Measurements from ENCODE around the gene CCNG1.
A peak's percentile ranks its signal among the peaks of the same experiment; 100 is the strongest.

Gene CCNG1

GRCh38 chr5:163439092-163439425 lies 1.7 kb downstream of the CCNG1 start:
- DNase-seq (ENCODE audit: low spot score) = peak; percentile 21
- TF ChIP-seq CTCF (IDR thresholded peaks at IDR 0.05; ENCODE audit: borderline replicate concordance, control extremely low read depth, extremely low read depth, insufficient read depth, missing control alignments) = no peak

GRCh38 chr5:163440954-163441353 lies 3.6 kb downstream of the CCNG1 start:
- TF ChIP-seq CTCF (IDR thresholded peaks at IDR 0.05; ENCODE audit: borderline replicate concordance, control extremely low read depth, extremely low read depth, insufficient read depth, missing control alignments) = no peak
- no peak for DNase-seq (ENCODE audit: low spot score)
- in situ Hi-C loops (cut with MboI; ENCODE audit: low sequenced_read_pairs, unreplicated experiment) = no loop called here

More at GRCh38 chr5:163439092-163439425, 1.7 kb downstream of the CCNG1 start:
- in situ Hi-C loops (cut with MboI; ENCODE audit: low sequenced_read_pairs, unreplicated experiment) = no loop called here

GRCh38 chr5:163444526-163444925 lies 7.1 kb downstream of the CCNG1 start:
- DNase-seq (ENCODE audit: low spot score) = no peak
- in situ Hi-C loops (cut with MboI; ENCODE audit: low sequenced_read_pairs, unreplicated experiment) = no loop called here
- no peak for TF ChIP-seq CTCF (IDR thresholded peaks at IDR 0.05; ENCODE audit: borderline replicate concordance, control extremely low read depth, extremely low read depth, insufficient read depth, missing control alignments)

- DNase-seq (ENCODE audit: low spot score) = no peak
- in situ Hi-C loops (cut with MboI; ENCODE audit: low sequenced_read_pairs, unreplicated experiment) = no loop called here
- TF ChIP-seq CTCF (IDR thresholded peaks at IDR 0.05; ENCODE audit: borderline replicate concordance, control extremely low read depth, extremely low read depth, insufficient read depth, missing control alignments) = no peak
Measured at GRCh38 chr5:163445345-163445744, 8.0 kb downstream of the CCNG1 start.

GRCh38 chr5:163447191-163447590 lies 9.8 kb downstream of the CCNG1 start:
- DNase-seq (ENCODE audit: low spot score) = no peak
- in situ Hi-C loops (cut with MboI; ENCODE audit: low sequenced_read_pairs, unreplicated experiment) = no loop called here
- no peak for TF ChIP-seq CTCF (IDR thresholded peaks at IDR 0.05; ENCODE audit: borderline replicate concordance, control extremely low read depth, extremely low read depth, insufficient read depth, missing control alignments)

- DNase-seq (ENCODE audit: low spot score) = no peak
- in situ Hi-C loops (cut with MboI; ENCODE audit: low sequenced_read_pairs, unreplicated experiment) = no loop called here
- no peak for TF ChIP-seq CTCF (IDR thresholded peaks at IDR 0.05; ENCODE audit: borderline replicate concordance, control extremely low read depth, extremely low read depth, insufficient read depth, missing control alignments)
Measured at GRCh38 chr5:163447875-163448274, 10.5 kb downstream of the CCNG1 start.

GRCh38 chr5:163448491-163448890 lies 11.1 kb downstream of the CCNG1 start:
- no peak for DNase-seq (ENCODE audit: low spot score)
- no peak for TF ChIP-seq CTCF (IDR thresholded peaks at IDR 0.05; ENCODE audit: borderline replicate concordance, control extremely low read depth, extremely low read depth, insufficient read depth, missing control alignments)
- in situ Hi-C loops (cut with MboI; ENCODE audit: low sequenced_read_pairs, unreplicated experiment) = no loop called here

Data from GM13976 (cell line).